Activated T-helper 1 cell treated with Interleukin-2 at 50 U/mL for 16 hours (primary cell): ENCODE results near the gene LRFN5.

ENCODE experiments used
- DNase-seq: peaks from one replicate; pipeline ENCODE4 v3.0.0-alpha.2; 2020; ENCODE audit warnings: low read depth

Gene LRFN5

DNA sequence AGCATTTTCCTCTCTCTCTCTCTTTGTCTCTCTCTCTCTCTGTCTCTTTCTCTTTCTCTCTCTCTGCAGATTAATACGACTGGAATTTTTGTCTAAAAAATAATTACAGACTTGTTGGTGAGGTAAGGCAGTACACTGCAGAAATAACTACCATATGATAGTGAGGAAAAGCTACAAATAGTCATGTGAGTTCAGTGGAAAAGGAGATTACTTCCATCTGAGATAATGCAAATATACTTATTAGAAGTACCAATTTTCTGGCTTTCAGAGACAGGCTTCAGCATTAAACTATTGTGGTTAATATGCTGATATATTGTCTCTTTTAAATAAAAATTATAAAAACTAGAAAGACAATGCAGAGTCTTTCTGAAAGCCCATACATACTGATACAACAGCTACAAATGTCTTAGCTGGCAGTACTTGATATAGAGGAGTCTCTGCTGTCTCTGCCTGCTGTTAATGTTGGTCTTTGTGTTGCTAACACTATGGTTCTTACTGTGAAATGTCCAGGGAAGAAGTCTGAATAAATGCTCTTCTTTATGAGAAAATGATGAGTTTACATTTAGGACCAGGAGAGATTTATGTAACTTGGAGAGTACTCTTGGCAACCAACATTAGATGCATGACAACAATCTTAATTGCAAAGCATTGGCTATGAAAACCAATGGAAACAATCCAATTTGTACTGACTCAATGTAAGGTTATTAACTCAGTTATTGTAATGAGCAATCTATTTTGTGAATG is 167.0 kb downstream of the LRFN5 start:
- DNase-seq = no peak

DNA sequence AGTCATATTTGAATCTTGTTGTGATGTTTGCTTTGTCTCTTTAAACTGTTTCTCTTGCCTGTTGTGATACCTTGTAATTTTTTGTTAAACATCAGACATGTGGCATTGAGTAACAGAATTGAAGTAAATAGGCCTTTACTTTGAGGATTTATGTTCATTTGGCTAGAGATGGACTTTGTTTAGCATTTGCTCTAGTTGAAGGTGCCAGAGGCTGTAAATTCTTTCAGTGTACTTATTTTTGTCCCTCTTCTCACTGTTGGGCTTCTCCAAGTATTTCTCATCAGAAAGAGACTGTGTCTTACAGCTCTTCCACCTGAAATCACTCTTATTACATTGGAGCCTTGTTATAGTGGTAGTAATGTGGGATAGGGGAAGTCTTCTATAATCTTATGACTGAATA is 175.8 kb downstream of the LRFN5 start:
- no peak for DNase-seq

DNA sequence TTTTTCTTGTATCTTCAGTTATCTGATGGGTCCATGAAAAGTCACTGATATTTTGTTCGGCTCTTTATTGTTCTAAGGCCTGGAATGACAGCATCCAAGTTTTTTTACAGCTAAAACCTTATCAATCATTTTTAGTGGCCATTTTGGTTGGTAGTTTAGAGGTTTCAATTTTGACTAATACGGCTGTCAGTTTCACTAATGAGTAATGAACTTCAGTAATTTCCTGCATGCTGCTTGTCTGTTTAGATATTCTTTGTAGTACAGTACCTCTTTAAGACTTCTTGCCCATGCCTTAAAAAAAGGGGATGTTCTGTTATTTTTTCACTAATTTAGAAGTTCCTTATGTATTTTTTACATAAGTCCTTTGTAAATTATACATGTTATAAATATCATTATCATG is 176.7 kb downstream of the LRFN5 start:
- DNase-seq = no peak

DNA sequence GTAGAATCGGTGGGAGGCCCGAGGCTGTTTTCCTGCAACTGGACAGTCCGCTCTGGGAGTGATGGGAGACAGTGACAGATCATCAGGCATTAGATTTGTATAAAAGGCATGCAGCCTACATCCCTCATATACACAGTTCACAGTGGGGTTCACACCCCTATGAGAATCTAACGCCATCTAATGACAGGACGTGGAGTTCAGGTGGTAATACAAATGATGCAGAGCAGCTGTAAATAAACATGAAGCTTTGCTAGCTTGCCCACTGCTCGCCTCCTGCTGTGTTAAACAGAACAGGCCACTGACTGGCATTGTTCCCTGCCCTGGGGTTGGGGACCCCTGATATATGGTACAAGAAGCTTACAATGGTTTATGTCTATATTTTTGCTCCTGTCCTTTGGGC is 179.0 kb downstream of the LRFN5 start:
- DNase-seq = no peak

DNA sequence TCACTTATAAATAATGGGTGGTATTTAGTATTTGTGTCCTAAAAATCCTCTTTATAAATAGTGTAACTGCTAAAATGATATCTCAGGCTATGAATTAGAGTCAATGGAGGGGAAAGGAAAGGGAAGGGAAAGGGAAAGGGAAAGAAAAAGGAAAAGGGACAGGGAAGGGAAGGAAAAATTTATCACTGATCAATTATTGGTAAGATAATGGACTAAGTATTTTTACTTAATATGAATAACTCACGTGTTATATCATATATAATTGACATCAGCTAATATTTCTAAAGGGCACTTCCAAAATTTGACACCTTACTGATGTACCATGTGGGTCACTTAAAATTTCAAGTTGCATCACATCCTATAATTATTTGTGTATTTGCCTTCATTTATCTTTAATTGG is 193.1 kb downstream of the LRFN5 start:
- DNase-seq = no peak

DNA sequence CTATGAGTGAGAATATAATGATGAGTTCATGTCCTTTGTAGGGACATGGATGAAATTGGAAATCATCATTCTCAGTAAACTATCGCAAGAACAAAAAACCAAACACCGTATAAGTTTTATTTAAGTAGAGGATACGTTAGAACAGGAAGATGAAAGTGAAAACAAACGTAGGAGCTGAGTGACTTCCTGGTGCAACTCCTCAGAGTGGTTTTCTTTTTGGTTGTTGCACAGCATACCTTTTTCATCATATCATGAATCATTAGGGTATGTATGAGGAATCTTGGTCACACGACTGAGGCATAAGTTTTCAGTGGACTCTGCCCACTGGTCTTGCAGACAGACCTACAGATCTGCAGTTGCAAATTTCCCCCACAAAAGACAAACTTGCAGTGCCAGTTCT is 199.0 kb downstream of the LRFN5 start:
- DNase-seq = no peak

DNA sequence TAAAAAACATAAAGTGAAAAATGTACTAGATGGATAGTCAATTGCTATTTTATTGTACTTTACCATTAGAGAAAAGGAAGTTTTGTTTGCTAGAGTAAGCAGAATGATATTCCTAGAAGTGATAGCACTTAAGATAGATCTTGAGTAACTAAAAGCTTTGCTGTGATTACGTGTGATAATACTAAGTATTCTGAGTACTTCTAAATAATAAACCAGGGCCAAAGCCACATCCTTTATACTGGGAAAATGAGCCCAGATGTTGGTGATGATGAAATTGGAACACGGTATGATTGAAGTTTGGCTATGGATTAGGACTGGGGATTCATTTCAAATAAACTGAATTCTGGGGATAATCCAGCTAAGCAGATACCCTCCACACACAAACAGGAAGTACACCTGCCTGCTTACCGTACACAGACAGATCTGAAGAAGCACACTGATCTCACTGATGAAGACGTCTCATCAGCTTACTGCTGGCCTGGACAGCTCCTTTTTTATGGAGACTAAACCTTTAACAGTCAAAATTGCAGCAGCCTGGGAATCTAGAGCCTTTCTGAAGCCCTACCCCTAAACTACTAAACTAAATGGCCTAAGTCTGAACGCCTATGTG is 199.8 kb downstream of the LRFN5 start:
- DNase-seq = no peak

DNA sequence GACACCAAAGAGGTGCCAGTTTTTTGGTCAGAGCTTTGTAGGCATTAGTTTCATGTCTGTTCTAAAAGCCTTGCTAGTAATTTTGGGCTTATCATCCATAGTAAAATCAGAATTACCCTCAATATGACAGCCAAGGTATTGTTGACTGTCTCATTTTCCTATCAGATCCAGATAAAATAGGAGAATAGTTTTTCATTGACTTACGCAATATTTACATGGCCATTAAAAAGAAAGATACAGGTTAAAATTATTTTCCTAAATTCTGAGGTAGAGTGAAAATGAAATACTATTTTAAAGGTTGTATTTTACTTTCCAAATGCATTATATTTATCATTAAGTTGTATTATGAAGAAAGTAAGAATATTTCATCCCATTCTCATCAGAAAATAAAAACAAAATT is 203.7 kb downstream of the LRFN5 start:
- DNase-seq = no peak

DNA sequence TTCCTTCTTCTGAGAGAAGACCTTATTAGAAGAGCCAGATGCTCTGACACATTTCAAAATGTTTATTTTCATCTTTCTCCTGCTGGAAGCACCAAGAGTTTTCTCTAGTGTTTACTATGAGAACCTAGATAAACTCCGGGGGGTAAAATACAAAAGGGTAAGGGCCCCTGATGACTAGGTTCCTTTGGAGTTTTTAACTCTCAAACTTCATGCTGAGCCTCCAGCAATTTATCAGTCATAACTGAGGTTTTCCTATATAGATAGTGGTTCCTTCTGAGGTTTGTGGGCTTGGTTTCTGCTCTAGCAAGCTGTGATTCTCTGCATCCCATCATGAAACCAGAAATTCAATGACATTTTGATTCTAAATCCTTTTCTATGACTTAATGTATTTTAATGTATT is 210.9 kb downstream of the LRFN5 start:
- no peak for DNase-seq

DNA sequence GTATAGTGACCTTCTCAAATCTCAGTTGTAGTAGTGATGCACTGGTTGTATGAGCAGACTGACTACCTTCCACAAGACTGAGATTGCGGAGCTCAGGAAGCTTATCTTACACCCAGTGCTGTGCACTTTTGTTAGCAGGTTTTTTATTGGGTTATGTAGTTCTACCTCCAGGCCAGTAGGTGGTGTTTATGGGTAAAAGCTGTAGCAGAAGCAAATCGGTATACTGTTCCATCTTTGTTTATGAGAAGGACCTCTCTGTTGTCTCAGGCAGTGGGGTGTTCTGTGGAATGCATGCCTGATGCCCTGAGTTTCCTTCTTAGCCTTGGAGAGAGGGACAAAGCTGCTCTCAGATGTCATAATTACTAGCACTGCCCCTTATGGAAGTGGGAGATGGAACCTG is 217.8 kb downstream of the LRFN5 start:
- no peak for DNase-seq

DNA sequence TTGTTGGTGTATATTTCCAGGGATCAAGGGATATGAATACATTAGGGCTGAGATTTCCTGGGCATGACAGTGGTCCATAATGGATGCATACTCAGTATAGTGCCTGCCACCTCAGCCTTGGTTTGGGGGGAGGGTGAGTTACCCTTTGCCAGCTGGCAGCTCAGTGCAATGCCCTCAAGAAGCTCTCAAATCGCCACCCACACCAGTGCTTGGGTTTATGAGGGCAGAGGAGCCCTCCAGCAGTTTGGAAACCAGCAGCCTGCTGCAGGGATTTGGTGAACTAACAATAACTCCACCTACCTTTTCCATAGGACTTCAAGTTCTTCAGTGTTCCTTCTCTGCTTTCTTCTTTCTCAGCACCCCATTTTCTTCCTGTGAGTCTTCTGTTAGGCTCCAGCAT is 218.9 kb downstream of the LRFN5 start:
- no peak for DNase-seq

DNA sequence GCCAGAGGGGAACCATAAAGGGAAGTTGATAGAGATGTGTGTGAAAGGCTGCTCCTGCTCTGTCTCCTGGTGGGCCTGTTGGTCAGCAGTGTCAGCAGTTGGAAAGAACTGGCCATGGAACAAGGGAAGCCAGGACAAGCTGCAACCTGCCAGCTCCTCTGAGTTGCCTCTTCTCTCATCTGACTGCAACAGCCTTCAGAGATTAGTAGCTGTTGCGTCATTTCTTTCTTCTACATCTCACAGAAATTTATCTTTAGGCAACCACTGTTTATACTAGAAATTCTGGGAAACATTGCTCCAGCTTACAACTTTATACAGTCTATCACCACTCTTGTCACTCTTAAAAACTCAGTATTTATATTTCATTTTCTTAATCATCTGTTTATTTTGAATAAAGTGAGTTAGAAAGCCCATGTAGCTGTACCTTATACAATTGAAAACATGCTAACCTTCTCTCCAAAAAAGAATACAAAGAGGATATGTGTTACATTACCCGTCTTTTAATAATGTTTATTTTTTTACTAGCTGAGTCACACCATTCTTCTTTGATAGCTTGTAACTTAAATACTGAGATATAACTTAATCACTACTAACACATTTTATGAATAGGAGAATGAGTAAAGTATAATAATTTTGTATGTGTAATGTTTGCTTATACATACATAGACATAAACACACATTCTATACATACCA is 224.2 kb downstream of the LRFN5 start:
- no peak for DNase-seq

DNA sequence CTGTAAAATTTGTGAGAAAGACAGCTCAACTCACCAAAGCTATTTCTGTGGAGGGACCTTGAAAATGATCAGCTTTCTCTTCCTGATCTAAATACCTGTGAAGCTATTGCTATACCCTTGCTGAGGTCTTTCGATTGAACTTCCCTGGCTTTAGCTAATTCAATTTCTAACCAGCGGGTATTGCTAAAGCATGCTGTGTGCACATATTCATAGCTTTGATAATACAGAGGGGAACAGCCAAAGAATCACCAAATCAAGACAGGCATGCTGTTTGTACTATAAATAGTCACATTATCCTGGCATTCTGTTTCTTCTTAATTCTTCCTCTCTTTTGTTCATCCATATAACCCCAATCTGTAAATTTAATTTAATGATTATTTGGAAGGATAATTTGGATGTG is 233.0 kb downstream of the LRFN5 start:
- DNase-seq = no peak

DNA sequence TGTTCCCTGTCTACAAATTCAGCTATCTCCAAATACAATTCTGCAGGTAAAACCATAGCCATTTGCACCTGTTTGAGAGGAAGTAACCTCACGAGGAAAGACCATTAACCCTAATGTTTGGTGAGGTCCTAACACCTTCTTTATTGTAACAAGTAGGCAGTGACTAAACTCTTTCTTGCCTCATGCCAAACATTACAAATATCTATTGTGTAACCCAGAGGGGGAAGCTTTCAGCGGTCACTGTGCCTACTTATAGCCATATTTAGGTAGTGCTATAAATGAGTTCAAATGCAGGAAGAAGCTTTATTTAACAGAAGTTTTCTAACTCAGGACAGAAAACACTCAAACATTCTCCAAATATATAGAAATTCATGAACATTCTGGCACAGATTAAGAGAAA is 252.7 kb downstream of the LRFN5 start:
- no peak for DNase-seq

DNA sequence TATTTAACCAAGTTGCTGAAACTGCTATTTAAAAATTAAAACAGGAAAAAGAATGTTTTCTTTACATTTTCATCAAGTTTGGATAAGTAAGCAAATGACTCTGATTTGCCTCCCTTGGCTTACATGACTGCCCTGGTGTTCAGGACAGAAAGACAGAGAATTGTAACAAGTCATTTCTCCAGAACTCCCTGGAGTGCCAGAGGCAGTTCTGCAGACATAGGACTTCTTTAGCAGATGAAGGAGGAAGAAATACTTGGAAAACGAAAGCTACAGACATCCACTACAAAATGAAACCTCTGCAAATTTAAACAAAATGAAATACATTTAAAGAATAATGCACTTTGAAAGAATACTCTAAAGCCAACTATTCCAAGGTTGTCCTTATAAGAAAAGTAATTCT is 253.9 kb downstream of the LRFN5 start:
- DNase-seq = no peak

DNA sequence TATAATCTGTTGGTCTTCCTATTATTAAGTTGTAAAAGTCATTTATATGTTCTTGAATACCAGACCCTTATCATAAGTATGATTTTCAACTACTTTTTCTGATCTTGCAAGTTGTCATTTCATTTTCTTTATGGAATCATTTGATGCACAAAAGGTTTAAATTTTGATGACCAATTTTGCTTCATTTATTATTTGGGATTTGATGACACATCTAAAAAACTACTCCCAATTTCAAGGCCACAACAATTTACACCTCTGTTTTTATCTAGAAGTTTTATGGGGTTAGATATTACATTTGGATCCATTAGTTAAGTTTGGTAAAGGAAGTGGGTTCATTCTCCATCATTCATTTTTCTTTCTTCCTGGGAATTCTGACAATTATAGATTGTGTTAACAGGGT is 259.2 kb downstream of the LRFN5 start:
- no peak for DNase-seq

DNA sequence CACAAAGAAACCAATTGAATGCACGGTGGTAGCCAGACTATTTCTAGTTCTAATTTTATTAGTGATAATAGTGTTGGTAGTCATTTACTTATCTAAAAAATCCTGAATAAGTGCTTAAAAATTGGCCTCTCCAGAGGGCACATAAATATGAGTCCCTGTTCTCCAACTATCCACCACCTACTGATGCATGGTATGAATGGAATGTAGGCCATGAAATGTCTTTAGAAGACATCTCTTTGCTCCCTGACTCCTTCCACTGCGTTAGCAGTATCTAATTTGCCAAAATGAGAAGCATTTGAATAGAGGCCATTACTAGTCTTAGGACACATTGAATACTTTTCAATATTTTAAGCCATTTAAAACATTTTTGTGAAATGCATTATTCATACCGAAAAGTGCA is 261.7 kb downstream of the LRFN5 start:
- no peak for DNase-seq

DNA sequence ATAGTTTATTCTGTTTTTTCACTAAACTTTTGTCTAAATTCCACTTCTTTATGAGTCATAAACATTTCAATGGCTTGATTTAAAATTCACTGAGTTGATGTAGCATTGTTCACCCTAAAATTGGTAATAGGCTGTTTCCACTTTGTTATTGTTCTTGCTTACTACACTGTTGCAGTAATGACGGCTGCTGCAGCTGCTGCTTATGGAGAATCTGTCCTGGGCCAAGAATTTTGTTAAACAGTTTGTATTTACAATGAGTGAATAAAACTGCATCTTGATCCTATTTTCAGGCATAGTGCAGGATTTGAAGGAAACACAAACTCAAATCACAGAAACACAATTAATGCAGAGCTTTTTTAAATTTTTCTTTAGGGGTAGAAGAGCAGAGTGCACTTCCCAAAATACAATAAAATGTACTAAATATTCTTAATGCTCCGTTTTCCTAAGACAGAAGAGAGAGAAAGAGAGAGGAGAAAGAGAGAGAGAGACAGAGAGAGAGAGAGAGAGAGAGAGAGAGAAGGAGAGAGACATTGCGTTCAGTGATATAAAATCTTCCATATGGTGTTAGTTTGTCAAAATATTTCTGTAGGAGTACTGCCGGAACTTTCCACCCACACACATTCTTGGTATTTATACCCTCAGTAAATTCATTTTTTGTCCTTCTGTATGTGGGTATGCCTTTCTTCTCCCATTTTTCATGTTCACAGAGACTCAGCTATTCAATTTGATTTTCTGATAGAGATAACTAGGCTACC is 266.4 kb downstream of the LRFN5 start:
- DNase-seq = no peak

DNA sequence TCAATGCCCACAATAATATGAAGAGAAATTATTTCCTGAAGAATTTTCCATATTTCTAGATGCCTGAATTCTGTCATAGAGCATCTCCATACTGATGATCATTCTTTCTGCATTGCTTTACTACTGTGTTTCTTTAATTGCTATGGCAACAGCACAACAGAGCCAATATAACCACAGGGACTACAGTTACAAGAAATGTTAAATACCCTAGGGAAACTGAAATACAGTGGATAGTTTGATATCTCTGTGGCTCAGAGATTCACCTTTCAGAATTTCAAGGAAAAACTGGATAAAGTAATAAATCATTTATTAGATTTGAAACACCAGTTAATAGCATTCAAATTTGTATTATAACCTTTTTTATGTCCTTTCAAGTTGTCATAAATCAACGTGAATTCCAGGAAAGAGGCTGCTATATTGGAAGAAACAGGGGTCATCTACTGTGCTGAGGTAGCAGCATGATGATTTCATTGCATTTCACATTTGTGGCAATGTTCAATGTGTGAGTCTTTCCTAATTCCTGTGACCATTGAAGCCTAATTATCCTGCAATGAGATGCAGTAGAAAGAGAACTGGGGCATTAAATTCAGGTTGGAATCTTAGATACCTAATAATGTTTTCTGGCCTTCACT is 267.1 kb downstream of the LRFN5 start:
- no peak for DNase-seq

DNA sequence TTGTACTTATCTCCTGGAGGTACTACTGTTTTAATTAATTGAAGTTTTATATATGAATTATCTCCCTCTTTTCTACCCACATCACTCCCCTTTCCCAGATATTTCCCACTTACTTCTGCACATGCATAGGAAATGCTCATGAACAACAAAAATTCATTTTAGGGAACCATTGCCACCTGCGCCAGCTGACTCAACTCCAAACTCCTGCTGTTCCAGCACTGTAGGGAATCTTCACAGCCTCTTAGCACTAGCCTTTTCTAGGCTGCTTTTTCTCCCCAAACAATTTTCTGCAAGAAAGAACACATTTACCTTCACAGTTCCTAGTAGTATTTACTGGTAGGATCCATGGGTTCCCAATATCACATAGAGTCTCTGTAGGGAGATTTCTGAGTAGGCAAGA is 268.4 kb downstream of the LRFN5 start:
- no peak for DNase-seq

DNA sequence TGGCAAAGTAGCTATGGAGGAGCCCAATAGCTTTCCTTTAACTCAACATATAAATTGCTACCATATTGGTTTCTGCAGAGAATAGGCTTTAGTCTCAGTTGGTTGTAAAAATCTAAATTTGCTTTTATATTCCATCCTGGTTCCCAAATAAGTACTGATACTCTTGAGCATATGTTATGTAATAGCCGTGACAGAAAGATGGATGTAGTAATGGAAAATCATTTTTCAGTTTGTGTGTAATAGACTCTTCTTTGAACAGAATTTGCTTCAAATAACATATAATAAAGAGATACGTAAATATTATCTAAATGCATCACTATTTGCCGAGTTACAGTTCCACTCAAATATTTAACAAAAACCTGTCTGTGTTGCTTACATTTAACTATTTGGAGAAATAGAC is 271.6 kb downstream of the LRFN5 start:
- no peak for DNase-seq

DNA sequence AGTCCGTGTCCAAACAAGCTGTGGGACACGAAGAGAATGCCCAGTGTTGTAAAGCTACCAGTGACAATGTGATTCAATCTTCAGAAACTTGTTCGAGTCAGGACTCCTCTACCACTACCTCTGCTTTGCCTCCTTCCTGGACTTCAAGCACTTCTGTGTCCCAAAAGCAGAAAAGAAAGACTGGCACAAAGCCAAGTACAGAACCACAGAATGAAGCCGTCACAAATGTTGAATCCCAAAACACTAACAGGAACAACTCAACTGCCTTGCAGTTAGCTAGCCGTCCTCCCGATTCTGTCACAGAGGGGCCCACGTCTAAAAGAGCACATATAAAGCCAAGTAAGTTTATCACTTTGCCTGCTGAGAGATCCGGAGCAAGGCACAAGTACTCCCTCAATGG is 284.9 kb downstream of the LRFN5 start:
- DNase-seq = no peak
